ENCODE measurements around the gene RAD51B. TPM values are rescaled to one million over a fixed set of nuclear protein-coding genes. Genes with fewer than 3 reads are reported as not detected.

The RAD51B gene
- total RNA-seq, 1 experiment from 2014 or later: 20.0 TPM

- TF ChIP-seq JUND (IDR thresholded peaks at IDR 0.05): no peak
- TF ChIP-seq ZBTB33 (IDR thresholded peaks at IDR 0.05; ENCODE audit: extremely low read depth, insufficient replicate concordance, low read length): no peak
- TF ChIP-seq REST (IDR thresholded peaks at IDR 0.05; ENCODE audit: low read depth): no peak
- no peak for TF ChIP-seq EZH2phosphoT487 (IDR thresholded peaks at IDR 0.05; ENCODE audit: borderline replicate concordance)
- no peak for TF ChIP-seq RAD21 (IDR thresholded peaks at IDR 0.05; ENCODE audit: low read depth)
- TF ChIP-seq ZFX (IDR thresholded peaks at IDR 0.05): peak; percentile 68
Measured at GRCh38 chr14:68359837-68360552, 540.4 kb downstream of the RAD51B start (continued).

GRCh38 chr14:68361231-68361630 lies 541.7 kb downstream of the RAD51B start:
- Histone ChIP-seq H4K20me1 (ENCODE audit: insufficient read depth) (no peaks in the 10 kb centered on the region), H3K9ac (ENCODE audit: low read length) (no peak overlapping the region), H3K27ac (ENCODE audit: low read depth, low read length) (peak overlapping the region; percentile 50), H2AFZ (ENCODE audit: low read depth, low read length, poor library complexity, severe bottlenecking) (no peak overlapping the region), H3K36me3 (ENCODE audit: control insufficient read depth in 1 of 2, insufficient read depth in 2 of 2, low read length in 2 of 2) (no peaks in the 10 kb centered on the region), H3K4me2 (ENCODE audit: low read length) (peak overlapping the region; percentile 20; the same call in 1 of the 2 replicates), H3K27me3 (ENCODE audit: insufficient read depth, low read length) (no peaks in the 10 kb centered on the region), H3K9me2 (ENCODE audit: insufficient read depth) (no peaks in the 10 kb centered on the region), H3K4me3 (replicated peaks in 1 of 2; ENCODE audit: low read depth in 1 of 2, low read length in 2 of 2) (no peak overlapping the region), H3K79me2 (ENCODE audit: insufficient read depth, low read length) (no peaks in the 10 kb centered on the region), H3K4me1 (ENCODE audit: control insufficient read depth in 1 of 2, insufficient read depth in 2 of 2, low read length in 2 of 2) (peaks cover 64% of the 10 kb centered on the region in 2 experiments), H3K9me3 (ENCODE audit: control insufficient read depth in 1 of 2, insufficient read depth in 1 of 2, low read depth in 1 of 2, low read length in 2 of 2) (no peaks in the 10 kb centered on the region)
- TF ChIP-seq REST (IDR thresholded peaks at IDR 0.05; ENCODE audit: low read depth) (no peak), SIN3A (IDR thresholded peaks at IDR 0.05; ENCODE audit: low read depth) (no peak), ELF1 (IDR thresholded peaks at IDR 0.05; ENCODE audit: borderline replicate concordance, low read depth) (no peak), CBX3 (IDR thresholded peaks at IDR 0.05; ENCODE audit: low read depth) (no peak)
- POLR2A ChIA-PET: no interaction called here
- DNase-seq (ENCODE audit: low read depth, low spot score): no peak
- CTCF ChIA-PET: no interaction called here
- RAD21 ChIA-PET (ENCODE audit: low non-redundant PET in 1 of 2, low total read pairs in 2 of 2, uncharacterized antibody in 2 of 2, unreplicated experiment in 2 of 2): no interaction called here
- no peak for ATAC-seq
- intact Hi-C loops (cut with micrococcal nuclease): loop anchor here (10.0 kb wide), 3 partner anchors 106 to 424 kb away; no protein-coding TSS in a partner anchor
- BruUV-seq (replicated peaks): no TSS peak

Data from HCT116 (cell line).